Smooth muscle cell (in vitro differentiated cells): ENCODE measurements around the gene PTTG1IP. TPM values are rescaled to one million over a fixed set of nuclear protein-coding genes. Genes with fewer than 3 reads are reported as not detected.

Experiments
- DNase-seq: peaks from one replicate; lab custom pipeline; 2025; ENCODE audit not compliant: unreplicated experiment; lab: John Stamatoyannopoulos, UW
- H2AFZ ChIP-seq: fragments of 200-600 bp; sonication (generic); 2 replicates; pipeline ENCODE4 v1.6.0; 2016; ENCODE audit warnings: antibody characterized with exemption, low read depth, mild to moderate bottlenecking
- H3F3A ChIP-seq: fragments of 200-600 bp; sonication (generic); 2 replicates; pipeline ENCODE4 v1.6.0; 2017; ENCODE audit warnings: antibody characterized with exemption, low read depth
- H3K27ac ChIP-seq: fragments of 200-600 bp; sonication (generic); 2 replicates; pipeline ENCODE4 v1.5.1; 2016; ENCODE audit warnings: low read depth, mild to moderate bottlenecking
- H3K27me3 ChIP-seq: fragments of 200-600 bp; sonication (generic); 2 replicates; pipeline ENCODE4 v1.6.1; 2016; ENCODE audit warnings: low read depth, mild to moderate bottlenecking
- H3K36me3 ChIP-seq: fragments of 200-600 bp; sonication (generic); 2 replicates; pipeline ENCODE4 v1.5.1; 2016; ENCODE audit warnings: low read depth
- H3K4me1 ChIP-seq: fragments of 200-600 bp; sonication (generic); 2 replicates; pipeline ENCODE4 v1.5.1; 2016; ENCODE audit warnings: low read depth
- H3K4me2 ChIP-seq: fragments of 200-600 bp; sonication (generic); 2 replicates; pipeline ENCODE4 v1.6.0; 2016; ENCODE audit warnings: mild to moderate bottlenecking
- H3K4me3 ChIP-seq: fragments of 200-600 bp; sonication (generic); 2 replicates; pipeline ENCODE4 v1.5.1; 2016; ENCODE audit warnings: mild to moderate bottlenecking
- H3K79me2 ChIP-seq: fragments of 200-600 bp; sonication (generic); 2 replicates; pipeline ENCODE4 v1.6.0; 2016; ENCODE audit warnings: low read depth, mild to moderate bottlenecking
- H3K9ac ChIP-seq: fragments of 200-600 bp; sonication (generic); 2 replicates; pipeline ENCODE4 v1.6.0; 2016; ENCODE audit warnings: low read depth
- H3K9me3 ChIP-seq: fragments of 200-600 bp; sonication (generic); replicated peaks from 2 replicates; pipeline ENCODE4 v1.5.1; 2016; ENCODE audit warnings: low read depth
- H4K20me1 ChIP-seq: fragments of 200-600 bp; sonication (generic); 2 replicates; pipeline ENCODE4 v1.6.0; 2016; ENCODE audit warnings: low read depth
- WGBS: methylation state at CpG from one replicate; pipeline ENCODE4 v1.1.7; 2016; ENCODE audit warnings: low lambda C conversion rate; 5-methylcytosine and 5-hydroxymethylcytosine counted together
- polyA plus RNA-seq: library from polyadenylated mRNA; unstranded; fragments of >200 nt; fragmentation: Nextera tagmentation; extraction: Ambion mirVana; gene quantifications from 2 replicates; pipeline ENCODE4 v1.2.1, GENCODE V29; 2016
- total RNA-seq: library from RNA; depleted of rRNA; stranded (reverse); fragments of >200 nt; gene quantifications from 2 replicates; pipeline ENCODE4 v1.2.3, GENCODE V29; 2014
- TF ChIP-seq, protein P1 (sequence below): fragments of 200-600 bp; sonication (generic); IDR thresholded peaks from 2 replicates; pipeline ENCODE4 v1.5.1; 2017; ENCODE audit warnings: borderline replicate concordance, mild to moderate bottlenecking, antibody characterized with exemption; ENCODE audit not compliant: insufficient read depth, poor library complexity, severe bottlenecking

The PTTG1IP gene
- total and polyA plus RNA-seq, 2 experiments from 2014 or later: 331 to 340 TPM

DNA sequence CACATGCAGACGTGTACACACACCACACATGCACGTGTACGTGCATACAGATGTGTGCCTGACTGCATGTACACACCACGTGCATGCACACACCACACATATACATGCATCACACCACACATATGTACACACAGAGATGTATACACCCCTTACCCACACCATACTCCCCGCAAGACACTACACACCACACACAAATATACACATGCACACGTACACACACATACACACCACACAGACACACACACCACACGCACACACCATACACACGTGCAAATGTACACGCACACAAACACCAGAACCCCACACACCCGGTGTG lies 37.5 kb upstream of the PTTG1IP start:
- H4K20me1 ChIP-seq: no peaks in the 10 kb centered on the region
- H3K4me3 ChIP-seq: no peak overlapping the region
- H3K4me2 ChIP-seq: no peak overlapping the region
- H2AFZ ChIP-seq: no peak overlapping the region
- no peak overlapping the region for H3K9ac ChIP-seq
- TF ChIP-seq, protein P1, sequence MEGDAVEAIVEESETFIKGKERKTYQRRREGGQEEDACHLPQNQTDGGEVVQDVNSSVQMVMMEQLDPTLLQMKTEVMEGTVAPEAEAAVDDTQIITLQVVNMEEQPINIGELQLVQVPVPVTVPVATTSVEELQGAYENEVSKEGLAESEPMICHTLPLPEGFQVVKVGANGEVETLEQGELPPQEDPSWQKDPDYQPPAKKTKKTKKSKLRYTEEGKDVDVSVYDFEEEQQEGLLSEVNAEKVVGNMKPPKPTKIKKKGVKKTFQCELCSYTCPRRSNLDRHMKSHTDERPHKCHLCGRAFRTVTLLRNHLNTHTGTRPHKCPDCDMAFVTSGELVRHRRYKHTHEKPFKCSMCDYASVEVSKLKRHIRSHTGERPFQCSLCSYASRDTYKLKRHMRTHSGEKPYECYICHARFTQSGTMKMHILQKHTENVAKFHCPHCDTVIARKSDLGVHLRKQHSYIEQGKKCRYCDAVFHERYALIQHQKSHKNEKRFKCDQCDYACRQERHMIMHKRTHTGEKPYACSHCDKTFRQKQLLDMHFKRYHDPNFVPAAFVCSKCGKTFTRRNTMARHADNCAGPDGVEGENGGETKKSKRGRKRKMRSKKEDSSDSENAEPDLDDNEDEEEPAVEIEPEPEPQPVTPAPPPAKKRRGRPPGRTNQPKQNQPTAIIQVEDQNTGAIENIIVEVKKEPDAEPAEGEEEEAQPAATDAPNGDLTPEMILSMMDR: no peak
- no peaks in the 10 kb centered on the region for H3K27me3 ChIP-seq
- DNase-seq: no peak
- no peaks in the 10 kb centered on the region for H3K36me3 ChIP-seq
- H3K79me2 ChIP-seq: no peaks in the 10 kb centered on the region
- peaks cover 9% of the 10 kb centered on the region for H3K4me1 ChIP-seq
- no peak overlapping the region for H3K27ac ChIP-seq
- no peaks in the 10 kb centered on the region for H3K9me3 ChIP-seq
- WGBS: 93% methylated on average over 10 of the region's 10 CpGs
- no peaks in the 10 kb centered on the region for H3F3A ChIP-seq

- 90% methylated on average over 27 of the region's 27 CpGs for WGBS
- H3K27me3 ChIP-seq: no peaks in the 10 kb centered on the region
Observed at GRCh38 chr21:44910229-44911067, 37.0 kb upstream of the PTTG1IP start.

DNA sequence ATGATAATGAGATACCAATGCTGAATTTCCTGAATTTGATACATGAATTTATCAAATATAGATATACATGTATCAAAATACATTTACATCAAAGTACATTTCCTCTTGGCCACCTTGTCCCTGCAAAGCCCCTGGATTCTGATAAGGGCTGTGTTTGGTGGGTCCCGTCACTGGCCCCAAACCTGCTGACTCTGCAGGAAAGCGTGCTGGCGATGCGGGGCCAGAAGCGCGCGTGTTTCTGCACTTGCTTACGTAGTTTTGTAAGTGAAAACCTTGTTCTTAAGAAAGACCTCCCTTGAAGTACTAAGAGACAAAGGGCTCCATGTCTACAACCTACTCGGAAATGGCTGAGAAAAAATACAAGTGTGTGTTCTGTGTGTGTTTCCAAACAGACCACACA lies 36.2 kb upstream of the PTTG1IP start:
- Histone ChIP-seq H2AFZ (no peak overlapping the region), H3K9me3 (no peaks in the 10 kb centered on the region), H3K79me2 (no peaks in the 10 kb centered on the region), H4K20me1 (no peaks in the 10 kb centered on the region), H3K4me1 (peaks cover 9% of the 10 kb centered on the region), H3K27me3 (no peaks in the 10 kb centered on the region), H3K27ac (no peak overlapping the region), H3K4me3 (no peak overlapping the region), H3K4me2 (no peak overlapping the region), H3K36me3 (no peaks in the 10 kb centered on the region), H3K9ac (no peak overlapping the region), H3F3A (no peaks in the 10 kb centered on the region)
- DNase-seq: no peak
- WGBS: 92% methylated on average over 9 of the region's 9 CpGs
- TF ChIP-seq, protein P1: no peak

More at GRCh38 chr21:44910229-44911067, 37.0 kb upstream of the PTTG1IP start:
- DNase-seq: no peak
- Histone ChIP-seq H3K27ac (no peak overlapping the region), H3K4me3 (no peak overlapping the region), H2AFZ (no peak overlapping the region), H3K9me3 (no peaks in the 10 kb centered on the region), H3K4me1 (peaks cover 9% of the 10 kb centered on the region), H3K4me2 (no peak overlapping the region), H4K20me1 (no peaks in the 10 kb centered on the region), H3K79me2 (no peaks in the 10 kb centered on the region), H3F3A (no peaks in the 10 kb centered on the region), H3K36me3 (no peaks in the 10 kb centered on the region), H3K9ac (no peak overlapping the region)
- TF ChIP-seq, protein P1: no peak

- no peaks in the 10 kb centered on the region for H3K9me3 ChIP-seq
- 93% methylated on average over 20 of the region's 21 CpGs for WGBS
- H3K4me1 ChIP-seq: peaks cover 9% of the 10 kb centered on the region
- no peaks in the 10 kb centered on the region for H4K20me1 ChIP-seq
- no peaks in the 10 kb centered on the region for H3K36me3 ChIP-seq
- H3K4me2 ChIP-seq: no peak overlapping the region
- H3K27me3 ChIP-seq: no peaks in the 10 kb centered on the region
- no peak overlapping the region for H3K27ac ChIP-seq
- H2AFZ ChIP-seq: no peak overlapping the region
- DNase-seq: no peak
- H3K4me3 ChIP-seq: no peak overlapping the region
- no peaks in the 10 kb centered on the region for H3F3A ChIP-seq
- TF ChIP-seq, protein P1: no peak
- H3K9ac ChIP-seq: no peak overlapping the region
- H3K79me2 ChIP-seq: no peaks in the 10 kb centered on the region
Observed at GRCh38 chr21:44908908-44909307, 35.4 kb upstream of the PTTG1IP start.
